Mesendoderm (in vitro differentiated cells): ENCODE data around the gene UCKL1.
A peak's percentile ranks its signal among the peaks of the same experiment; 100 is the strongest.
"Not testable (repeated sequence)": the region's sequence is repeated elsewhere in the genome, so short reads cannot be mapped to it uniquely, and the experiment has no call there.

Experiments used
- DNase-seq: peaks from one replicate; pipeline ENCODE4 v3.0.0; 2013
- H2AK5ac ChIP-seq: 2 replicates; pipeline ENCODE4 v1.6.1; 2013; ENCODE audit warnings: low read length, inconsistent platforms
- H2BK120ac ChIP-seq: 2 replicates; pipeline ENCODE4 v1.6.1; 2013; ENCODE audit warnings: low read depth, mild to moderate bottlenecking, low read length, moderate library complexity, mixed read lengths
- H2BK15ac ChIP-seq: replicated peaks from 2 replicates; pipeline ENCODE4 v1.6.1; 2013; ENCODE audit warnings: low read depth, mild to moderate bottlenecking, moderate library complexity
- H2BK5ac ChIP-seq: 2 replicates; pipeline ENCODE4 v1.6.1; 2013; ENCODE audit warnings: low read length, inconsistent platforms
- H3K18ac ChIP-seq: 2 replicates; pipeline ENCODE4 v1.6.1; 2013; ENCODE audit warnings: mild to moderate bottlenecking, low read length, mixed read lengths
- H3K23ac ChIP-seq: one replicate; pipeline ENCODE4 v1.6.1; 2013; ENCODE audit warnings: low read length
- H3K27ac ChIP-seq: 2 replicates; pipeline ENCODE4 v1.5.1; 2013; ENCODE audit warnings: low read depth, mild to moderate bottlenecking, inconsistent platforms, low read length, moderate library complexity
- H3K27me3 ChIP-seq: 2 replicates; pipeline ENCODE4 v1.6.1; 2013; ENCODE audit warnings: low read length, control low read depth, mild to moderate bottlenecking, inconsistent platforms; ENCODE audit not compliant: insufficient read depth, poor library complexity
- H3K36me3 ChIP-seq: 2 replicates; pipeline ENCODE4 v1.6.1; 2013; ENCODE audit warnings: low read length, inconsistent platforms; ENCODE audit not compliant: control insufficient read depth, insufficient read depth
- H3K4ac ChIP-seq: one replicate; pipeline ENCODE4 v1.6.1; 2013; ENCODE audit warnings: low read depth, mild to moderate bottlenecking, low read length, moderate library complexity
- H3K4me1 ChIP-seq: 2 replicates; pipeline ENCODE4 v1.6.1; 2013; ENCODE audit warnings: low read depth, low read length, inconsistent platforms; ENCODE audit not compliant: control insufficient read depth
- H3K4me2 ChIP-seq: 2 replicates; pipeline ENCODE4 v1.6.1; 2013; ENCODE audit warnings: low read length
- H3K4me3 ChIP-seq: 2 replicates; pipeline ENCODE4 v1.5.1; 2013; ENCODE audit warnings: mild to moderate bottlenecking, low read length
- H3K56ac ChIP-seq: one replicate; pipeline ENCODE4 v1.6.1; 2013; ENCODE audit warnings: low read length
- H3K79me1 ChIP-seq: 2 replicates; pipeline ENCODE4 v1.6.1; 2013; ENCODE audit warnings: low read length, inconsistent platforms
- H3K79me2 ChIP-seq: 2 replicates; pipeline ENCODE4 v1.6.1; 2013; ENCODE audit warnings: mild to moderate bottlenecking, low read length; ENCODE audit not compliant: control insufficient read depth, insufficient read depth
- H3K9ac ChIP-seq: 2 replicates; pipeline ENCODE4 v1.6.1; 2013; ENCODE audit warnings: low read length, inconsistent platforms
- H4K5ac ChIP-seq: one replicate; pipeline ENCODE4 v1.6.1; 2013; ENCODE audit warnings: low read length
- H4K8ac ChIP-seq: one replicate; pipeline ENCODE4 v1.6.1; 2013; ENCODE audit warnings: low read depth, mild to moderate bottlenecking, control low read depth, low read length, moderate library complexity
- WGBS: extraction: QIAGEN DNeasy Blood & Tissue Kit; methylation state at CpG from one replicate; pipeline ENCODE4 v1.1.7; 2013; ENCODE audit warnings: low lambda C conversion rate, missing lambda C conversion rate; ENCODE audit not compliant: insufficient coverage; ENCODE audit errors: extremely low coverage; 5-methylcytosine and 5-hydroxymethylcytosine counted together

The UCKL1 gene

DNA sequence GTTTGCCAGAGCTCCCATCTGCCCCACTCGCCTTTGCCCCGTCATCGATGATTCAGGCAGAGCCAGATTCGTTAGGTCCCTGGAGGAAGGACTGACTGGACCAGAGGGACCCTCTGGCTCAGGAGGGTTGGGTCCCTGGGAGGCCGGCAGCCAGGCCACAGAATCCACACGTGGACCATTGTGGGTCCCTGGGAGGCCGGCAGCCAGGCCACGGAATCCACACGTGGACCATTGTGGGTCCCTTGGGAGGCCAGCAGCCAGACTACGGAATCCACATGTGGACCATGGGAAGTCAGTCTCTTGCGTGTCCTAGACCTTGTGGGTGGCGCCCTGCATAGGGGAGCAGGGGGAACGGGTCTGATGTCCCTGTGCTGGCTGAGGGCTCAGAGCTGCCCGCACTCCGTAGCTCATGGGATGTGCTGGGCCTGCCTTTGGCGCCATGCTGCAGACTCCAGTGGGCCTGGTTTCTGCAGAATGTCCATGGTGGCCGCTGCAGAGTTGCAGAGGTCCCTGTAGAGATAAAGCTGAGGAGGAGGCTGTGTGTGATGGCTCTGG is 23.5 kb downstream of the UCKL1 start:
- Histone ChIP-seq H3K79me2 (no peaks in the 10 kb centered on the region), H3K36me3 (peaks cover 7% of the 10 kb centered on the region), H2BK15ac (no peak overlapping the region), H4K5ac (no peak overlapping the region), H2BK5ac (no peak overlapping the region), H3K18ac (no peak overlapping the region), H3K79me1 (no peaks in the 10 kb centered on the region), H3K4me3 (no peak overlapping the region), H3K4ac (no peak overlapping the region), H3K4me1 (no peaks in the 10 kb centered on the region), H3K56ac (no peak overlapping the region), H2BK120ac (no peak overlapping the region), H3K4me2 (no peak overlapping the region), H3K27me3 (no peaks in the 10 kb centered on the region), H3K23ac (no peak overlapping the region), H4K8ac (no peak overlapping the region), H3K9ac (no peak overlapping the region), H3K27ac (no peak overlapping the region), H2AK5ac (no peak overlapping the region)
- WGBS = no CpG with 5 or more reads among the region's 17 CpGs
- DNase-seq = peak; percentile 39

GRCh38 chr20:63931735-63932134 is 24.5 kb downstream of the UCKL1 start:
- Histone ChIP-seq H3K9ac (no peak overlapping the region), H3K4me1 (peaks cover 3% of the 10 kb centered on the region), H2BK15ac (no peak overlapping the region), H2BK120ac (no peak overlapping the region), H3K18ac (no peak overlapping the region), H3K79me2 (peaks cover 2% of the 10 kb centered on the region), H3K36me3 (peaks cover 7% of the 10 kb centered on the region), H3K56ac (no peak overlapping the region), H4K8ac (no peak overlapping the region), H3K23ac (no peak overlapping the region), H4K5ac (no peak overlapping the region), H3K79me1 (peaks cover 3% of the 10 kb centered on the region), H3K4me2 (no peak overlapping the region), H2AK5ac (no peak overlapping the region), H2BK5ac (no peak overlapping the region), H3K4me3 (no peak overlapping the region), H3K27ac (no peak overlapping the region), H3K27me3 (no peaks in the 10 kb centered on the region), H3K4ac (no peak overlapping the region)
- DNase-seq = no peak
- no CpG with 5 or more reads among the region's 19 CpGs for WGBS

DNA sequence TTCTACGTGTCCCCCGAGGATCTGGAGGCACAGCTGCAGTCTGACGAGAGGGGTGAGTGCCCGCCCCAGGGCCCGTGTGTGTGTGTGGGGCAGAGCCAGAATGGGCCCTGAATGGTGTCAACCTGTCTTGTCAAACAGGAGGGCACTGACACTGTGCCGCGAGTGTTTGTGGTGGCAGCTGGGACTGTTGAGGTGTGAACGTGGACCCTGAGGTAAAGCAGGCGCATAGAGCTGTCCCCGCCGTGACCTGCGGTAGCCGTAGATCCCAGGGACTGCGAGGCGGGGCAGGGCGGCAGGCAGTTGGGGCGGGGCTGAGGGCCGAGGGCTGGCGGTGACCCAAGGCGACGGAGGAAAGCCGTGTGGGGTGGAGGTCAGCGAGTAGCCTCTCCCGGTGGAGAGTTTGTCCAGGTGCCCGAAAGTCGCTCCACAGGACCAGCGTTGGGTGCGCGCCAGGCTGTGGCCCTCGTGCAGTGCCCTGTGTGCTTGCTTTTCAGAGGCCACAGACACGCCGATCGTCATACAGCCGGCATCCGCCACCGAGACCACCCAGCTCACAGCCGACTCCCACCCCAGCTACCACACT is 25.2 kb downstream of the UCKL1 start:
- Histone ChIP-seq H3K18ac (no peak overlapping the region), H4K5ac (no peak overlapping the region), H3K56ac (no peak overlapping the region), H3K36me3 (peaks cover 7% of the 10 kb centered on the region), H3K9ac (no peak overlapping the region), H4K8ac (no peak overlapping the region), H3K79me1 (peaks cover 6% of the 10 kb centered on the region), H3K4me1 (peaks cover 7% of the 10 kb centered on the region), H3K23ac (no peak overlapping the region), H3K27ac (no peak overlapping the region), H2AK5ac (no peak overlapping the region), H2BK5ac (no peak overlapping the region), H3K4me3 (no peak overlapping the region), H2BK15ac (no peak overlapping the region), H3K4ac (no peak overlapping the region), H3K4me2 (no peak overlapping the region), H3K27me3 (no peaks in the 10 kb centered on the region), H3K79me2 (peaks cover 4% of the 10 kb centered on the region), H2BK120ac (no peak overlapping the region)
- no peak for DNase-seq
- WGBS = no CpG with 5 or more reads among the region's 37 CpGs

- H2BK5ac ChIP-seq, H3K36me3 ChIP-seq, H3K23ac ChIP-seq, H3K18ac ChIP-seq, H3K56ac ChIP-seq, DNase-seq, H3K27ac ChIP-seq, H3K4me1 ChIP-seq, H4K8ac ChIP-seq, H4K5ac ChIP-seq, H3K27me3 ChIP-seq, H3K79me1 ChIP-seq, H3K4ac ChIP-seq, H3K4me2 ChIP-seq, H3K79me2 ChIP-seq, H2AK5ac ChIP-seq, H3K9ac ChIP-seq, H2BK15ac ChIP-seq, H3K4me3 ChIP-seq, H2BK120ac ChIP-seq: not testable (repeated sequence)
- WGBS = no CpG with 5 or more reads among the region's 31 CpGs
These were observed 26.7 kb downstream of the UCKL1 start for GRCh38 chr20:63929473-63929883.

DNA sequence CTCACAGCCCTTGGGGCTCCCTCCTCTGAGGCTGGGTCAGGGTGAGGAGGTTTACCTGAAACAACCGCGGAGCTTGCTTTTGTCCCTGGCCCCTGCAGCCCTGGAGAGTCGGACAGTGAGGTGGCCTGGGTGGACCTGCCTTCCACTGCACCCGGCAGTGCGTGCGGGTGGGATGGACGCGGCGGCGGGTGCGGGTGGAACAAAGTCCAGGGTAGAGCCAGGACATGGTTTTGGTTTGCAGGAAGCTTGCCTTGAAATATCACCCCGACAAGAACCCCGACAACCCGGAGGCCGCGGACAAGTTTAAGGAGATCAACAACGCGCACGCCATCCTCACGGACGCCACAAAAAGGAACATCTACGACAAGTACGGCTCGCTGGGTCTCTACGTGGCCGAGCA is 27.1 kb downstream of the UCKL1 start:
- H3K18ac ChIP-seq = no peak overlapping the region
- H3K4me2 ChIP-seq = no peak overlapping the region
- no peak overlapping the region for H4K8ac ChIP-seq
- H3K9ac ChIP-seq = no peak overlapping the region
- H3K56ac ChIP-seq = no peak overlapping the region
- H3K4ac ChIP-seq = no peak overlapping the region
- no peaks in the 10 kb centered on the region for H3K27me3 ChIP-seq
- H4K5ac ChIP-seq = no peak overlapping the region
- no peak overlapping the region for H3K4me3 ChIP-seq
- peaks cover 8% of the 10 kb centered on the region for H3K79me1 ChIP-seq
- peaks cover 4% of the 10 kb centered on the region for H3K79me2 ChIP-seq
- no peak overlapping the region for H2BK120ac ChIP-seq
- no peak for DNase-seq
- H2BK15ac ChIP-seq = no peak overlapping the region
- H3K4me1 ChIP-seq = peaks cover 7% of the 10 kb centered on the region
- H2AK5ac ChIP-seq = no peak overlapping the region
- H3K36me3 ChIP-seq = peaks cover 7% of the 10 kb centered on the region
- no peak overlapping the region for H2BK5ac ChIP-seq
- no CpG with 5 or more reads among the region's 26 CpGs for WGBS
- H3K23ac ChIP-seq = no peak overlapping the region
- H3K27ac ChIP-seq = no peak overlapping the region

GRCh38 chr20:63926298-63926697 is 29.9 kb downstream of the UCKL1 start:
- Histone ChIP-seq H3K18ac (no peak overlapping the region), H3K36me3 (peaks cover 7% of the 10 kb centered on the region), H3K27me3 (no peaks in the 10 kb centered on the region), H2BK15ac (no peak overlapping the region), H3K23ac (peak overlapping the region; percentile 80), H2BK5ac (no peak overlapping the region), H3K4me3 (no peak overlapping the region), H3K27ac (no peak overlapping the region), H3K79me2 (peaks cover 4% of the 10 kb centered on the region), H2AK5ac (no peak overlapping the region), H2BK120ac (no peak overlapping the region), H3K4ac (no peak overlapping the region), H3K4me1 (peaks cover 7% of the 10 kb centered on the region), H3K9ac (no peak overlapping the region), H4K5ac (no peak overlapping the region), H3K79me1 (peaks cover 8% of the 10 kb centered on the region), H4K8ac (no peak overlapping the region), H3K56ac (no peak overlapping the region), H3K4me2 (no peak overlapping the region)
- DNase-seq = no peak
- WGBS = no CpG with 5 or more reads among the region's 8 CpGs
